Islet precursor cell (in vitro differentiated cells): ENCODE data around the gene ZNF331.
"Not testable (repeated sequence)": the region's sequence is repeated elsewhere in the genome, so short reads cannot be mapped to it uniquely, and the experiment has no call there.

Source experiments
- DNase-seq: peaks from one replicate; pipeline ENCODE4 v3.0.0-alpha.2; 2018

Gene ZNF331

DNA sequence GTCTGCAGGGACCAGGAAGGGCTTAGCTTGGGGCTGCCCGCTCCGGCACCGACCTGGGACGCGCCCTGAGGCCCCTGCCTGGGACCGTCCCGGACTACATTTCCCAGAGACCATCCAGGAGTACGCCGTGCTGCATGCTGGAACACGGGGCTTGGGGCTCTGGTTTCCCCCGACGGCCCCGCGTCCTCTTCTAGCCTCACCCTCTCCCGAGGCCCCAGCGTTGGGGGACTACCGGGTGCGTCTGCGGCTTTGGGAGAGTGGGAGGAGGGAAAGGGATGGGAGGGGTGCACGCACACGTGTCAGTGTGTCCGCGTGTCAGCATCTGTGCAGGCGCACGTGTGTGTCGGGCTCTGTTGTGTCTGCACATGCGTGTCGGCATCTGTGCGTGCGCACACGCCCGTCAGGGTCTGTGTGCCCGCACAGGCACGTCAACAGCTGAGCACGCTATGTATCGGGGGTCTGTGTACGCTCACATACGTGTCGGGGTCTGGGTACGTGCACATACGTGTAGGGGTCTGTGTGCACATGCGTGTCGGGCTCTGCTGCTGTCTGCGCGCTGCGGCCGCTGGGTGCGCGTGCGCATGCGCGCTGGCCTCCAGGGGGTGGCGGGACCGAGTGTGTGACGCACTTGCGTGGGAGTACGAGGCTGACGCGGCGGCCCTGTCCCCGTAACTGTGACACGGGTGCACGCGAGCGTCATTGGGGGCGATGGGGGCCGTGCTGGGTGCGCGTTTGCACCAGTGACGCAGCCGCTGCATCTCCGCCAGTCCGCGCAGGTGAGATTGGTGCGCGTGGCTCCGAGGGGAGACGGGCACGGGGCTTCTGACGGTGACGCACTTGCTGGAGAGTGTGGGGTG lies at the start of gene ZNF331:
Gene ZNF331 (plus strand): TSS at position 625 of the 857 bp plus-strand sequence. CDS start 31,232 bp downstream, outside the sequence.
- DNase-seq, result peak; percentile 80

DNA sequence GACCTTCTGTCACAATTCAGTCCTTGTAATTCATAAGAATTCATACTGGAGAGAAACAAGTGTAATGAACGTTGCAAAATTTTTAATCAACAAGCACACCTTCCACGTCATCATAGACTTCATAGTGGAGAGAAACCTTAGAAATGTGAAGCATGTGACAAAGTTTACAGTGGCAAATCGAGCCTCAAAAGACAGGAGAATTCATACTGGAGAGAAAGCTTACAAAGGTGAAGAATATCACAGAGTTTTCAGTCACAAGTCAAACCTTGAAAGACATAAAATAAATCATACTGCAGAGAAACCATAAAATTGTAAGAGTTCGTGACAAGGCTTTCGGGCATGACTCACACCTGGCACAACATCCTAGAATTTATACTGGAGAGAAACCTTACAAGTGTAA lies 45.8 kb upstream of the ZNF331 start:
- no peak for DNase-seq

DNA sequence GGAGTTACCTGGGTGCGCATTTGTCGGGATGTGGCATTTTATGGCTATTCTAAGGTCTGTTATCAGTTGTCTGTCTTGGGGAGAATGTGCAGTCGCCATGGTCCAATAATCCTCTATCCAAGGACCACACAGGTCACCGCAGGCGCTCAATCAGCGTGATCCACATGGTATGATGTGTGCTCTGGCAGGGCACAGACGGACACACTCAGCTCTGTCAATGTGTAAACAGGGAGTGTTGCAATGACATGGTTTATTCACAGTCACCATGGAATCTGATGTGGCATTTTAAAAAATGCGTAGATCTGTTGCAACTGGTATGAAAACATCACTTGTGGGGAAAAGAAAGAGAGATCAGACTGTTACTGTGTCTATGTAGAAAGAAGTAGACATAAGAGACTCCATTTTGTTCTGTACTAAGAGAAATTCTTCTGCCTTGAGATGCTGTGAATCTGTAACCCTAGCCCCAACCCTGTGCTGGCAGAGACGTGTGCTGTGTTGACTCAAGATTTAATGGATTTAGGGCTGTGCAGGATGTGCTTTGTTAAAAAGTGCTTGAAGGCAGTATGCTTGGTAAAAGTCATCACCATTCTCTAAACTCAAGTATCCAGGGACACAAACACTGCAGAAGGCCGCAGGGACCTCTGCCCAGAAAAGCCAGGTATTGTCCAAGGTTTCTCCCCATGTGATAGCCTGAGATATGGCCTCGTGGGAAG lies 40.5 kb upstream of the ZNF331 start:
- not testable (repeated sequence) for DNase-seq

DNA sequence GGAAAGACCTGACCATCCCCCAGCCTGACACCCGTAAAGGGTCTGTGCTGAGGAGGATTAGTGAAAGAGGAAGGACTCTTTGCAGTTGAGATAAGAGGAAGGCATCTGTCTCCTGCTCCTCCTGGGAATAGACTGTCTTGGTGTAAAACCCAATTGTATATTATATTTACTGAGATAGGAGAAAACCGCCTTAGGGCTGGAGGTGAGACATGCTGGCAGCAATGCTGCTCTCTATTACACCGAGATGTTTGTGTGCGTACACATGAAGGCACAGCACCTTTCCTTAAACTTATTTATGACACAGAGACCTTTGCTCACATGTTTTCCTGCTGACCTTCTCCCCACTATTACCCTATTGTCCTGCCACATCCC lies 39.9 kb upstream of the ZNF331 start:
- DNase-seq, result not testable (repeated sequence)

DNA sequence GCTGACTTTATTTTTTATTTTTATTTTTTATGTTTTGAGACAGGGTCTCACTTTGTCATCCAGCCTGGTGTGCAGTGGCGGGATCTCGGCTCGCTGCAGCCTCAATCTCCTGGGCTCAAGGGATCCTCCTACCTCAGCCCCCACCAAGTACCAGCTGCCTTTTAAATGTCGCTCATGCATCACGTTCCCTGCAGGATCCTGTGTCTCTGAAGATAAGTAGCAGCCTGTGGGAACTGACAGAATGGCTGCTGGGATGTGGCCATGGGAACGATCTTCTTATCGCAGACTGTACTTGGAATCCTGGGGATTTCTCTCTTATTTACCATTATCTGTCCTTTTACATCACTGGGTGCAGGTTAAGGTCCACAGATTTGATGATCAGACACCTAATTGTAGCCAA lies 34.8 kb upstream of the ZNF331 start:
- DNase-seq, result not testable (repeated sequence)

DNA sequence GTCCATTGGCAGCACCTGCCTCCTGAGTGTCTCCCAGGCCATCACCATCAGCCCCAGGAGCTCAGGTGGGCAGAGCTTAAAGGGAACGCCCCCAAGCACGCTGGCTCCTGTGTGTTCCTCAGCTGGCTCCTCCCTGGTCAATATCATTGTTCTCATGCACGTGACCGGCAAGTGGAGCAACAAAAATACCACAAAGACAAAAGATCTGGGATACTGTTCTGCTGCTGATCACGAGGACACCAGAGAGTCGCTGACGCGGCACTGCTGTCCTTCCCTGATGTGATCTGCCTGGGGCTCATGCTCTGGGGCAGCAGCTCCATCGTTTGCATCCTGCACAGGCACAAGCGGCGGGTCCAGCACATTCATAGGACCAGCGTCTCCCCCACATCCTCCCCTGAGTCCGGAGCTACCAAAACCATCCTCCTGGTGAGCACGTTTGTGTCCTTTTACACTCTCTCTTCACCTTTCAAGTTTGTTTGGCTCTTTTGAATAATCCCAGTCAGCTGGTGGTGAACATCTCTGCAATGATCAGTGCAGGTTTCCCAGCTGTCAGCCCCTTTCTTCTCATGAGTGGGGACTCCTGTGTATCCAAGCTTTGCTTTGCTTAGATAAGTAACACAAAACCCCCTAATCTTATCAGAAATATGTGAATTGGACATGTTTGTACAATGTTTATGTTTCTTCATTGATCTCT lies 34.1 kb upstream of the ZNF331 start:
- DNase-seq, result not testable (repeated sequence)

DNA sequence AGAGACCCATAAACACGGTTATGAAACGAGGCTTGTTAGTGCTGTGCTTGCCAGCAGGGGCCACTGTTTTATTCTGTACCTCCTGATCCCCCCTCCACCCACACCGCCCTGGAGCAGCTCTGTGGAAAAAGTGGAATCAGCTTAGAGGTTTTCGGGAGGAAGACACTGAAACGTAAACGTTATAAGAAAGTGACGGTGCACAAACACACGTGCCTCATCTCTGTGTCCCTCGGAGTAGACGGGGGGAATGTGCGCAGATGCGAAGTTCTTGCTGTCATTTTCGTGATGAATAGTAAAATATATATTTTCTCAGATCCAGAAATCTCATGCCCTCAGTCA lies 33.6 kb upstream of the ZNF331 start:
- not testable (repeated sequence) for DNase-seq

DNA sequence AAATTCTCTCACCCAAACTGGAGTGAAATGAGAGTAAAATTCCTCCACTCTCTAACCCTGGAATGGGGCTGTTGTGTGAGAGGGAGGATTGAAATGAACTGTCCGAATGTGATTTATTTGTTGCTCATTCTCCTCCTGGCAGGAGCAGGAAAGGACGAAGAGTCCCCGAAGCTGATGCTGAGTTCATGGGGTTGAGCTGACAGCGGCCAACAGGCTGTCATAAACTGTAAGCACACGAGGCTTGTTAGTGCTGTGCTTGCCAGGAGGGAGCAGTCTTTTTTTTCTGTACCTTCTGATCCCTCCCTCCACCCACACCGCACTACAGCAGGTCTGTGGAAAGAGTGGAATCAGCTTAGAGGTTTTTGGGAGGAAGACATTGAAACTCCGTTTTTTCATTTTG lies 33.1 kb upstream of the ZNF331 start:
- DNase-seq, result no peak

DNA sequence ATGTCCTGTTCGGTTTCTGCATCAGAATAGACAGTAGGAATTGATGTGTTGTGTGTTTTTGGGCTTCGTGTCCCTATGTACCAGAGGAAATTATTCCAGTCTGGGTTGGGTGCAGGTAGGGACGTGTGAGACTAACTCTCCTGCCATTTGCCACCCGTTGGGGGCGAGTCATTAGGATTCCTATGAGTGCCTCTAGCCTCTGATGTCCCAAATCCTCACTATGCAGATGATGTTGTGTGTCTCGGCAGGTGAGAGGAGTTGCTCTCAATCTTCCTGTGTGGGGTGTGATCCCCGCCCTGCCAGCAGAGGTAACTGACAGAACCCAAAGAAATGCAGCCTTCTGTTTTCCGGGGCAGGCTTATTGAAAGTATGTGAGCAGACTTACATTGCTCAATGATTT lies 31.2 kb upstream of the ZNF331 start:
- no peak for DNase-seq

DNA sequence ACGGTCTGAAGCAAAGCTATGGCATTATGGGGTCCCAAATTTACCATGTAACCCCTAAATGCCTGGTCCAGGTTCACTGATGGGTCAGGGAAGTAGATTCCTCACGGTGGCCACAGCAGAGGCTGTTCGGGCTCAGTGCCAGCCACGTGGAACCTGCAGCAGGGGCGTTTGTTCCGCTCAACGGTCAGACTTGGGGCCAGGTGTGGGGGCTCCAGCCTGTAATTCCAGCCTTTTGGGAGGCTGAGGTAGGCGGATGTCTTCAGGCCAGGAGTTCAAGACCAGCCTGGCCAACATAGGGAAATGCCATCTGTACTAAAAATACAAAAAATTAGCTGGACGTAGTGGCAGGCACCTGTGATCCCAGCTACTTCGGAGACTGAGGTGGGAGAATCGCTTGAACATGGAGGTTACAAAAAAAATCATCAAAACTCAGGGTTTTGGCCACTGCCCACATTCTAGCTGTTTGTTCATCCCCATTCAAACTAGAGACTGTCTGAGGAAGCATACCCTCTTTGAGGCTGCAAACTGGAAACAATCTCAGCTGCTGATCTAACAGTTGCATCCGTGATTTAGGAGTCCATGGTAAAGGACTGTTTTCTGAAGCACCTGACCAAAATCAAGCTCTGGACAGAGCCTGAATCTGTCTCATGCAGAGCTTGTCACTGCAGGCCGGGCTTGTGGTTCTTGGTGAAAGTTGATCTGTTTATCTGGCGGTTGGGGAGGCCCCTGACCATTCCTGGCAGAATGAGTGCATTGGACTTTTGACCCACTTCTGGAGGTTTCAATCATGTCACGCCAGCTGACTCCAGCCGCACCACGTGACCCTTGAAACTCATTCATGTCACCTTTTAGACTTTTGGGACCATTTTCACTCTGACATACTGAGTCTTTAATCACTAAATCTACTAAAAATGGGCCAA lies 30.2 kb upstream of the ZNF331 start:
- no peak for DNase-seq

DNA sequence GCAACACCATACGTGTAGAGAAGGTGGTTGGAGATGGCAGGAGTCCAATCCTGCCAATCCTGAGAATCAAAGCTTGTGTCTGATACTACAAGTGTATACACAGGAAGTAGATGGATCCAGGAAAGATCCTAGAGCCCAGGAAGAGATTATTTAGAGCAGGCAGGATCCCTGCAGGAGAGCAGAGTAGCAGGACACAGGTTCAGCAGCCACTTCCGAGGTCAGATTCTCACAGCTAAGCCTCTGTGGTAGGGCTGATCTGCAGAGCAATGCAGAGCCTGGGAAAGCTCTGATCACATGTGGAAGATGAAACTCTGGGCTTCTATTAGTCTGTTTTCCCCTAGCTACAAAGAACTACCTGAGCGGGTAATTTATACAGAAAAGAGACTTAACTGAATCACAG lies 28.5 kb upstream of the ZNF331 start:
- no peak for DNase-seq

DNA sequence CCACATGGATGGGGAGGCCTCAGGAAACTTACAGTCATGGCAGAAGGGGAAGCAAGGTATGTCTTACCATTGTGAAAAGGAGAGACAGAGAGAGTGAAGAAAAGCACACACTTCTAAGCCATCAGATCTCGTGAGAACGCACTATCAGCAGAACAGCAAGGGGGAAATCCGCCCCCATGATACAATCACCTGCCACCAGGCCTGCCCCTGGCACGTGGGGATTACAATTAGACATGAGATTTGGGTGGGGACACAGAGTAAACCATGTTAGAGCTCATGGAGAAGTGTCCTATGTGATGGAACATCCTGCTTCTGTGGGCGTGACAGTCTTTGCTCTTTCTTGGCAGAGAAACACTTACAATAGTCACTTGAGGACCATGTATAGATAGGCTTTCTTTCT lies 28.1 kb upstream of the ZNF331 start:
- DNase-seq, result no peak

DNA sequence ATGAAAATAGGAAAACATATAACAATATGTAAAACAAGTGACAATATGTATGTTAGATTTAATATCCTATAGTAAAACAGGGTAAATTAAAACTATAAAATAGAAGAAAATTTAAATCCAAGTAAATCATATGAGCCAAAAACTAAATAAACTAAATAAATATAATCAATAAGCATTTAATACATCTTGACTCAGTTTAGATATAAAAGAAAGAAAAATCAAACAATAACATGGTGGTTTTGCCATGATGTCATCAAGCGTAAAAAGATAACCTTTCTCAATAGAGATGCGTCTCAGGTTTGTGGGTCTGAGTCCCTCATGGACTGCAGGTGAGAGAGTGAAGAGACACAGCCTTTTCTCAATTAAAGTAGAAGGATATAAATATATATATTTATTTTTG lies 26.6 kb upstream of the ZNF331 start:
- DNase-seq, result no peak

DNA sequence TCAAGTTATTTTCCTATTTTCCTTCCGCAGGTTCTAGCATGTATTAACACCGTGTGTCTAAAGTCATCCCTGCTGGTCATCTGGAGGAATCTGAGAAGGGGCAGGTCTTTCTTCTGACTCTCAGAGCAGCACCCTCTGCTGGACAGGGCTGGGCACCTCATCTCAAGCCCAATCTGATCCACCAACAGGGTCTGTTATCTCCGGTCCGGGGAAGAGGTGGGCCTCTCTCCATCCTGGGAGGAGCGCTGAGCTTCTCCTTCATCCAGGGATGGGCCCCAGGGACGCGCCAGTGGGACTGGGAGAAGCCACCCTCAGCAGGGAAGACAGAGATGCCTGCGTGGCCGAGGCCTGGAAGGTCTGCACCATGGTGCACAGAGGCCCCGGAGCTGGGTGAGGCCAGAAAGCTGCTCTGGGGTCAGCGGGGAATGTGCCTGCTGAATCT lies 26.0 kb upstream of the ZNF331 start:
- peak; percentile 86 for DNase-seq

DNA sequence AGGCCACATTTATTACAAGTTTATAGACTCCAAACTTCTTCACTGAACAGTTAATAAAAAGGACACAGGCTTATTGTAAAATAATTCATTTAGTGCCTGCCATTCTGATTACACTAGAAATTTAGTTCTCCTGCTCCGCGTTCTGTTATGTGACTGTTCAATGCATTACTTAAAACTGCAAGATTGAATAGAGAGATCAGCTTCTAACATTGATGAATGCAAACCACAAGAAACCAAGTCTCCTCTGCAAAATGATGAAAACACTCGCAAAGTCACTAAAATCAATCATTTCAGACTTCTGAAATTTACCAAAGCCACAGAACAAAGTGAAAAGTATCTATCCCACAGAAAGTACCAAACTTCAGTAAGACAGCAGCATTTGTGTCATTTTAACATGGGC lies 22.9 kb upstream of the ZNF331 start:
- DNase-seq, result not testable (repeated sequence)

DNA sequence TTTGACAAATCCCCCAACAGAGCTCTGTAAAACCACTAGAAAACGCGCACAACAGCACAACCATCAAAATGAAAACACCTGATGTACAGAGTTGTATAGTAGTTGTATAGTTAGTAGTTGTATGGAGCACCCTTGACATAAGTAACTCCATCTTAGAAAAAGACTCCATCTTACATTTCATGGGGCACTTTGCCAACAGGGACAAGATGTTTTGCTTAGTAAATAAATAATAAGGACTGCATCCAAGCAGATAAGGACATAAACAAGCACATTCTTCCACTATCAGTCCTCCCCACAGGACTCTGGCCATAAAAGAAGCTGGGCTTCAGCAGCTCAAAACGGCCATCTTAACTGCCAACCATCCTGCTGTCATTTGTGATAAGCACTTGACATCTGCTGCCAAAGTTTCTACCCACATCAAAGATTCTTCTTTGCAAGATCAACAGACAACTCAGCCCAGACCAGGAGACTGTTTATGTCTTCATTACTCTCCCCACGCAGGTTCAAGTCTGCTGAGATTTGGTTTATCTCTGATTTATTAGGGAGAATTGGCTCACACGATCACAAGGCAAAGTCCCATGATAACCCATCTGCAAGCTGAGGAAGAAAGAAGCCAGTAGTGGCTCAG lies 20.7 kb upstream of the ZNF331 start:
- DNase-seq, result no peak

DNA sequence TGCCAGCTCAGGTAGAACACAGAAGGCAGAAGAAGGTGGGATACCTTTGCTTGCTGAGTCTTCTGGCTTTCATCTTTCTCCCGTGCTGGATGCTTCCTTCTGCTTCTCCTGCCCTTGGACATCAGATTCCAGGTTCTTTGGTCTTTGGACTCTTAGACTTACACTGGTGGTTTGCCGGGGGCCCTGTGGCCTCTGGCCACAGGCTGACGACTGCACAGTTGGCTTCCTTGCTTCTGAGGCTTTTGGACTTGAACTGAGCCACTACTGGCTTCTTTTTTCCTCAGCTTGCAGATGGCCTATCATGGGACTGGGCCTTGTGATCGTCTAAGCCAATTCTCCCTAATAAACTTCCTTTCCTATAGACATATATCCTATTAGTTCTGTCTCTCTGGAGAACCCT lies 19.8 kb upstream of the ZNF331 start:
- no peak for DNase-seq

DNA sequence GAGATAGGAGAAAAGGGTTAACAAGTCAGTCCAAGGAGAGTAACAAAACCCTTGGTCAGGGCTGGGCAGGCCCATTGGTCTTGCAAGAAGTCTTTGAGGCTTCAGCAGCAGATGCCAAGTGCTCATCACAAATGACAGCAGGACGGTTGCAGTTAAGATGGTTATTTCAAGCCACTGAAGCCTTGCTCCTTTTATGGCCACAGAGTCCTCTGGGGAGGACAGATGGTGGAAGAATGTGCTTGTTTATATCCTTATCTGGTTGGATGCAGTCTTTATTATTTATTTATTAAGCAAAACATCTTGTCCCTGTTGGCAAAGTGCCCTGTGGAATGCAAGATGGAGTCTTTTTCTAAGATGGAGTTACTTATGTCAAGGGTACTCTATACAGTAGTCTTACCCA lies 19.2 kb upstream of the ZNF331 start:
- DNase-seq, result no peak

DNA sequence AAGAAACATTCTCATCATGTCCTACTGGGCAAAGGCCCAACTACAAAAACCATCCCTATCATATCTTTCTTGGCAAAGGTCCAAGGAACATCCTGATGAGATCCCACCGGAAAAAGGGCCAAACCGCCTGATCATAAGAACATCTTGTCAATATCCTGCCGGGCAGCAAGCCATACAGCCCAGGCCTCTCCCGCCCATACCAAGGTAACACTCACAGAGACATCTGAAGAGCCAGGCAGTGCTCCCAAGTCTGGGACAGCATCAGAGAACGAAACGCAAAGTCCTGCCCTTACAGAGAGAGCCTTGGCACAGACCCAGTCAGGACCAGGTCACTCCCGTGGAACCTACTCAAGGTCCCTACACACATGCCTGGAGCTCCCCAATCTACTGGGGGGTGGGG lies 18.5 kb upstream of the ZNF331 start:
- no peak for DNase-seq

DNA sequence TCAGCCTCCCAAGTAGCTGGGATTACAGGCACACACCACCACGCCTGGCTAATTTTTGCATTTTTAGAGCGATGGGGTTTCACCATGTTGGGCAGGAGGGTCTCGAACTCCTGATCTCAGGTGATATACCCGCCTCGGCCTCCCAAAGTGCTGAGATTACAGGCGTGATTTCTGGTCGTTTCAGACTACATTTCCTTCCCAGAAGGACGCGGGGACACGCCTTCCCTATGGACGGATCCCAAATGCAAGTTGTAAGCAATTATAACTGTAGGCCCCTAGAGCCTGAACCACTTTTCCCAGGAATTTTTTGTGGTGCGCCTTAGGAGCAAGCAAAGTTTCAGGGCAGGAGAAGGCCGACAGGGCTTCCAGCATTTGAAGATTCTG lies 17.8 kb upstream of the ZNF331 start:
- DNase-seq, result no peak

DNA sequence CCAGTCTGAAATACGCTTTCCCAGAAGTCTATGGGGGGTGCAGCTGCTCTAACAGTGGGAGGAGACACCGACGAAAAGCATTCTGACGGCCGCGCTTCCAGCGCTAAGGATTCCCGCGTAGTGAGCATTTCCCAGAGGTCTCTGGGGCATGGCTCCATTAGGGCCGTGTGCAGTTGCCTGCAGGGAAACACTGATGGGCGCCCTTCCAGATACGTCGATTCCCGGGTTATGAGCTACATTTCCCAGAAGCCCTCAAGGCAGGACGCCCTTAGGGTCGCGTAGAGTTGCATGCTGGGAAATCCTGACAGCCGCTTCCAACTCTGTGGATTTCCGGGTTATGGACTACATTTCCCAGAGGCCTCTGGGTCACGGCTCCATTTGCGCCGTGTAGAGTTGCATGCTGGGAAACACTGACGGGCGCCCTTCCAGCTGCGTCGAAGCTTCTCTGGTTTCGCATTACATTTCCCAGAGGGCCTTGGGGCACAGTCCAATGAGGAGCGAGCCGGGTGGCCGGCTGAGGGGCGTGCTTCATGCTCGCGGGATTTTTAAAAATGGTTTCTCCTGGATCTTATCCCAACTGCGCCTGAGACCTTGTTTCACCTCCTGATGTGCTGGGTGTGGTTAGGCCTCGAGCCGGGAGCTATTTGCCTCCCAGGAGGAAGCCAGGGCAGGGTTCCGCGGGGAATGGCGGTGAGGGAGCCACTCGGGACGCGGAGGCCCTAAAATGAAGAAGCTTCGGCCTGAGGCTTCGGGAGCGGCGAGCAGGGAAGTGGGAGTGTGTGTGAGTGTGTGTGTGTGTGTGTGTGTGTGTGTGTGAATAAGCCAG lies 17.2 kb upstream of the ZNF331 start:
- peak; percentile 99 for DNase-seq
